ENCODE results near the gene GGA1. TPM values are rescaled to one million over a fixed set of nuclear protein-coding genes. Genes with fewer than 3 reads are reported as not detected.

GGA1 gene
- total and polyA plus RNA-seq, 2 donors (not counting 1 experiment from before 2014, with no cell fraction given): 137 to 154 TPM

GRCh38 chr22:37627121-37627520 is 18.5 kb downstream of the GGA1 start:
- intact Hi-C loops (cut with micrococcal nuclease): no loop called here
- Histone ChIP-seq H3K4me3 (ENCODE audit: control extremely low read depth in 1 of 5, extremely low read depth in 1 of 5, insufficient read depth in 1 of 5, low read depth in 2 of 5, low read length in 4 of 5) (peak overlapping the region in 2 of 5 experiments; percentile 9 to 29), H3K27ac (ENCODE audit: low read length in 2 of 2) (peak overlapping the region; percentile 79 to 80), H3K27me3 (replicated peaks in 1 of 4; ENCODE audit: control extremely low read depth in 1 of 4, control insufficient read depth in 3 of 4, insufficient read depth in 4 of 4, low read length in 3 of 4) (no peaks in the 10 kb centered on the region), H4K20me1 (ENCODE audit: control insufficient read depth, insufficient read depth, low read length, poor library complexity, severe bottlenecking) (no peaks in the 10 kb centered on the region), H3K9ac (ENCODE audit: low read length) (peak overlapping the region; percentile 42), H2AFZ (ENCODE audit: insufficient read depth, low read depth, low read length, poor library complexity, severe bottlenecking) (peak overlapping the region; percentile 67), H3K36me3 (replicated peaks in 1 of 2; ENCODE audit: control extremely low read depth in 1 of 2, control insufficient read depth in 1 of 2, extremely low read depth in 1 of 2, insufficient read depth in 2 of 2, low read length in 1 of 2) (peaks cover 0 to 41% of the 10 kb centered on the region in 2 experiments), H3K79me2 (ENCODE audit: control insufficient read depth, insufficient read depth, low read length) (peaks cover 11% of the 10 kb centered on the region), H3K4me2 (replicated peaks; ENCODE audit: low read depth, low read length, poor library complexity, severe bottlenecking) (peak overlapping the region; percentile 79), H3K9me3 (ENCODE audit: control extremely low read depth in 1 of 3, control insufficient read depth in 2 of 3, insufficient read depth in 1 of 3, low read length in 2 of 3) (no peaks in the 10 kb centered on the region), H3K4me1 (ENCODE audit: control insufficient read depth in 2 of 2, insufficient read depth in 2 of 2, low read length in 2 of 2) (peaks cover 38 to 61% of the 10 kb centered on the region in 2 donors)
- Mint-ChIP-seq H3K4me3 (peak overlapping the region; percentile 65), H3K27me3 (no peaks in the 10 kb centered on the region), H3K9me3 (ENCODE audit: insufficient read depth) (no peaks in the 10 kb centered on the region), H3K4me1 (peaks cover 62% of the 10 kb centered on the region), H3K27ac (peak overlapping the region; percentile 90)
- 32% methylated on average over 3 of the region's 7 CpGs for WGBS (ENCODE audit: insufficient coverage)
- no peak for ATAC-seq (ENCODE audit: low read depth)
- TF ChIP-seq EZH2 (IDR thresholded peaks at IDR 0.05; ENCODE audit: borderline replicate concordance, insufficient read depth, low read depth, low read length, poor library complexity, severe bottlenecking) (no peak), CTCF (IDR thresholded peaks at IDR 0.05) (no peak)
- peak; percentile 39 for DNase-seq
- ChIA-PET CTCF (interaction anchor here (1.3 to 30.7 kb wide), 5 partner anchors 7 to 236 kb away, joined by 4 to 620 read pairs (median 185); partner anchors contain the start of genes GGA1, LGALS1, NOL12 and PDXP), POLR2A (interaction anchor here (0.6 to 3.4 kb wide), 9 partner anchors 9 to 848 kb away, joined by 3 to 27 read pairs (median 6); partner anchors contain the start of genes GGA1 and PDXP)

GRCh38 chr22:37627545-37627944 is 18.9 kb downstream of the GGA1 start:
- Histone ChIP-seq H3K79me2 (ENCODE audit: control insufficient read depth, insufficient read depth, low read length) (peaks cover 11% of the 10 kb centered on the region), H3K4me2 (replicated peaks; ENCODE audit: low read depth, low read length, poor library complexity, severe bottlenecking) (peak overlapping the region; percentile 79), H3K4me3 (ENCODE audit: control extremely low read depth in 1 of 5, extremely low read depth in 1 of 5, insufficient read depth in 1 of 5, low read depth in 2 of 5, low read length in 4 of 5) (peak overlapping the region in 2 of 5 experiments; percentile 9 to 29), H4K20me1 (ENCODE audit: control insufficient read depth, insufficient read depth, low read length, poor library complexity, severe bottlenecking) (no peaks in the 10 kb centered on the region), H3K36me3 (replicated peaks in 1 of 2; ENCODE audit: control extremely low read depth in 1 of 2, control insufficient read depth in 1 of 2, extremely low read depth in 1 of 2, insufficient read depth in 2 of 2, low read length in 1 of 2) (peaks cover 0 to 41% of the 10 kb centered on the region in 2 experiments), H3K27ac (ENCODE audit: low read length in 2 of 2) (peak overlapping the region; percentile 79 to 80), H3K27me3 (replicated peaks in 1 of 4; ENCODE audit: control extremely low read depth in 1 of 4, control insufficient read depth in 3 of 4, insufficient read depth in 4 of 4, low read length in 3 of 4) (no peaks in the 10 kb centered on the region), H3K9me3 (ENCODE audit: control extremely low read depth in 1 of 3, control insufficient read depth in 2 of 3, insufficient read depth in 1 of 3, low read length in 2 of 3) (no peaks in the 10 kb centered on the region), H2AFZ (ENCODE audit: insufficient read depth, low read depth, low read length, poor library complexity, severe bottlenecking) (peak overlapping the region; percentile 67), H3K4me1 (ENCODE audit: control insufficient read depth in 2 of 2, insufficient read depth in 2 of 2, low read length in 2 of 2) (peaks cover 42 to 66% of the 10 kb centered on the region in 2 donors), H3K9ac (ENCODE audit: low read length) (peak overlapping the region; percentile 42)
- H3K9me3 Mint-ChIP-seq (ENCODE audit: insufficient read depth): no peaks in the 10 kb centered on the region
- H3K4me1 Mint-ChIP-seq: peaks cover 64% of the 10 kb centered on the region
- WGBS (ENCODE audit: insufficient coverage): 0% methylated on average over 5 of the region's 6 CpGs
- peak overlapping the region; percentile 65 for H3K4me3 Mint-ChIP-seq
- ChIA-PET POLR2A (interaction anchor here (0.6 to 3.4 kb wide), 9 partner anchors 9 to 848 kb away, joined by 3 to 27 read pairs (median 6); partner anchors contain the start of genes GGA1 and PDXP), CTCF (interaction anchor here (1.3 to 30.7 kb wide), 5 partner anchors 7 to 236 kb away, joined by 4 to 620 read pairs (median 185); partner anchors contain the start of genes GGA1, LGALS1, NOL12 and PDXP)
- H3K27ac Mint-ChIP-seq: peak overlapping the region; percentile 90
- peak; percentile 73 for DNase-seq
- intact Hi-C loops (cut with micrococcal nuclease): no loop called here
- ATAC-seq (ENCODE audit: low read depth): peak; percentile 69
- no peaks in the 10 kb centered on the region for H3K27me3 Mint-ChIP-seq
- TF ChIP-seq CTCF (IDR thresholded peaks at IDR 0.05): no peak
- no peak for TF ChIP-seq EZH2 (IDR thresholded peaks at IDR 0.05; ENCODE audit: borderline replicate concordance, insufficient read depth, low read depth, low read length, poor library complexity, severe bottlenecking)

All from B cell (primary cell).